Activated CD4-positive, alpha-beta memory T cell treated with anti-CD3 and anti-CD28 coated beads, Interleukin-2, amount 10 ng/mL, durations not matched to agents 7 days and 5 days (primary cell): ENCODE data around the gene TMEM175. TPM values are rescaled to one million over a fixed set of nuclear protein-coding genes. Genes with fewer than 3 reads are reported as not detected.

Experiments
- CTCF ChIA-PET: fragments of 350-600 bp; sonication (Branson Sonifier 250); formaldehyde crosslinking; loops from one replicate; lab custom pipeline; 2021; ENCODE audit warnings: antibody characterized with exemption, inconsistent platforms; lab: Charles Lee
- POLR2A ChIA-PET: fragments of 350-600 bp; sonication (Branson Sonifier 250); formaldehyde crosslinking; loops from one replicate; lab custom pipeline; 2021; ENCODE audit warnings: antibody characterized with exemption; lab: Charles Lee
- DNase-seq: peaks from one replicate; pipeline ENCODE4 v3.0.0-alpha.2; 2020
- H3K27ac Mint-ChIP-seq: one replicate; pipeline ENCODE4 v1.8.0; 2021; ENCODE audit warnings: mild to moderate bottlenecking, mixed read lengths
- H3K27me3 Mint-ChIP-seq: one replicate; pipeline ENCODE4 v1.8.0; 2021; ENCODE audit warnings: mixed read lengths
- H3K36me3 Mint-ChIP-seq: one replicate; pipeline ENCODE4 v1.8.0; 2021; ENCODE audit warnings: low read depth, mixed read lengths
- H3K4me1 Mint-ChIP-seq: one replicate; pipeline ENCODE4 v1.8.0; 2021; ENCODE audit warnings: mixed read lengths
- H3K4me3 Mint-ChIP-seq: one replicate; pipeline ENCODE4 v1.8.0; 2021; ENCODE audit warnings: mild to moderate bottlenecking, mixed read lengths
- H3K9me3 Mint-ChIP-seq: one replicate; pipeline ENCODE4 v1.8.0; 2021; ENCODE audit warnings: mixed read lengths
- total RNA-seq, 2 experiments: library from RNA; stranded (reverse); gene quantifications; one replicate each; pipeline ENCODE4 v1.2.3, GENCODE V29; 2021

The TMEM175 gene
- total RNA-seq, 2 experiments from 2014 or later = 24.1 to 28.8 TPM

GRCh38 chr4:955931-956381, 23.7 kb downstream of the TMEM175 start:
- CTCF ChIA-PET = no interaction called here
- no peak for DNase-seq
- no peaks in the 10 kb centered on the region for H3K27me3 Mint-ChIP-seq
- no peaks in the 10 kb centered on the region for H3K4me1 Mint-ChIP-seq
- POLR2A ChIA-PET = no interaction called here
- H3K9me3 Mint-ChIP-seq = no peaks in the 10 kb centered on the region
- H3K4me3 Mint-ChIP-seq = no peak overlapping the region
- H3K27ac Mint-ChIP-seq = no peak overlapping the region
- no peaks in the 10 kb centered on the region for H3K36me3 Mint-ChIP-seq

GRCh38 chr4:956531-957230, 24.4 kb downstream of the TMEM175 start:
- Mint-ChIP-seq H3K36me3 (no peaks in the 10 kb centered on the region), H3K4me3 (no peak overlapping the region), H3K9me3 (no peaks in the 10 kb centered on the region), H3K27me3 (no peaks in the 10 kb centered on the region), H3K4me1 (no peaks in the 10 kb centered on the region), H3K27ac (no peak overlapping the region)
- DNase-seq = no peak
- ChIA-PET CTCF (no interaction called here), POLR2A (no interaction called here)

- no peak overlapping the region for H3K27ac Mint-ChIP-seq
- no peaks in the 10 kb centered on the region for H3K9me3 Mint-ChIP-seq
- no peaks in the 10 kb centered on the region for H3K27me3 Mint-ChIP-seq
- POLR2A ChIA-PET = no interaction called here
- CTCF ChIA-PET = no interaction called here
- no peak overlapping the region for H3K4me3 Mint-ChIP-seq
- no peaks in the 10 kb centered on the region for H3K36me3 Mint-ChIP-seq
- no peaks in the 10 kb centered on the region for H3K4me1 Mint-ChIP-seq
- DNase-seq = no peak
Observed at GRCh38 chr4:957231-957580, 24.9 kb downstream of the TMEM175 start.

- H3K36me3 Mint-ChIP-seq = no peaks in the 10 kb centered on the region
- H3K27me3 Mint-ChIP-seq = no peaks in the 10 kb centered on the region
- no peaks in the 10 kb centered on the region for H3K4me1 Mint-ChIP-seq
- POLR2A ChIA-PET = no interaction called here
- CTCF ChIA-PET = no interaction called here
- no peaks in the 10 kb centered on the region for H3K9me3 Mint-ChIP-seq
- no peak for DNase-seq
- H3K4me3 Mint-ChIP-seq = no peak overlapping the region
- no peak overlapping the region for H3K27ac Mint-ChIP-seq
Observed at GRCh38 chr4:957581-958313, 25.5 kb downstream of the TMEM175 start.

- Mint-ChIP-seq H3K27ac (no peak overlapping the region), H3K36me3 (no peaks in the 10 kb centered on the region), H3K27me3 (no peaks in the 10 kb centered on the region), H3K4me3 (no peak overlapping the region), H3K9me3 (no peaks in the 10 kb centered on the region), H3K4me1 (no peaks in the 10 kb centered on the region)
- ChIA-PET CTCF (no interaction called here), POLR2A (no interaction called here)
- DNase-seq = no peak
Observed at GRCh38 chr4:958314-958665, 26.0 kb downstream of the TMEM175 start.

GRCh38 chr4:958696-959337, 26.6 kb downstream of the TMEM175 start:
- no peaks in the 10 kb centered on the region for H3K4me1 Mint-ChIP-seq
- no peaks in the 10 kb centered on the region for H3K9me3 Mint-ChIP-seq
- no peak for DNase-seq
- H3K4me3 Mint-ChIP-seq = no peak overlapping the region
- POLR2A ChIA-PET = no interaction called here
- no peaks in the 10 kb centered on the region for H3K27me3 Mint-ChIP-seq
- CTCF ChIA-PET = no interaction called here
- no peaks in the 10 kb centered on the region for H3K36me3 Mint-ChIP-seq
- H3K27ac Mint-ChIP-seq = no peak overlapping the region

- no peak overlapping the region for H3K4me3 Mint-ChIP-seq
- no peaks in the 10 kb centered on the region for H3K4me1 Mint-ChIP-seq
- POLR2A ChIA-PET = no interaction called here
- DNase-seq = no peak
- no peaks in the 10 kb centered on the region for H3K9me3 Mint-ChIP-seq
- CTCF ChIA-PET = no interaction called here
- H3K27me3 Mint-ChIP-seq = no peaks in the 10 kb centered on the region
- no peaks in the 10 kb centered on the region for H3K36me3 Mint-ChIP-seq
- H3K27ac Mint-ChIP-seq = no peak overlapping the region
Observed at GRCh38 chr4:959338-960139, 27.3 kb downstream of the TMEM175 start.

- Mint-ChIP-seq H3K9me3 (no peaks in the 10 kb centered on the region), H3K36me3 (no peaks in the 10 kb centered on the region), H3K4me1 (no peaks in the 10 kb centered on the region), H3K4me3 (no peak overlapping the region), H3K27ac (no peak overlapping the region), H3K27me3 (no peaks in the 10 kb centered on the region)
- CTCF ChIA-PET = no interaction called here
- no peak for DNase-seq
- POLR2A ChIA-PET = no interaction called here
Observed at GRCh38 chr4:960140-960635, 27.9 kb downstream of the TMEM175 start.

GRCh38 chr4:960636-961350, 28.5 kb downstream of the TMEM175 start:
- Mint-ChIP-seq H3K9me3 (no peaks in the 10 kb centered on the region), H3K4me1 (no peaks in the 10 kb centered on the region), H3K27ac (no peak overlapping the region), H3K4me3 (no peak overlapping the region), H3K36me3 (no peaks in the 10 kb centered on the region), H3K27me3 (no peaks in the 10 kb centered on the region)
- ChIA-PET POLR2A (no interaction called here), CTCF (no interaction called here)
- DNase-seq = no peak

GRCh38 chr4:961351-962230, 29.3 kb downstream of the TMEM175 start:
- no peaks in the 10 kb centered on the region for H3K36me3 Mint-ChIP-seq
- H3K4me1 Mint-ChIP-seq = no peaks in the 10 kb centered on the region
- no peaks in the 10 kb centered on the region for H3K9me3 Mint-ChIP-seq
- no peak overlapping the region for H3K4me3 Mint-ChIP-seq
- DNase-seq = no peak
- ChIA-PET CTCF (no interaction called here), POLR2A (interaction anchor here (1.0 kb wide), 1 partner anchor 22 kb away, joined by 3 read pairs; no protein-coding TSS in a partner anchor)
- no peaks in the 10 kb centered on the region for H3K27me3 Mint-ChIP-seq
- no peak overlapping the region for H3K27ac Mint-ChIP-seq

GRCh38 chr4:962231-963208, 30.3 kb downstream of the TMEM175 start:
- H3K36me3 Mint-ChIP-seq = no peaks in the 10 kb centered on the region
- no peaks in the 10 kb centered on the region for H3K9me3 Mint-ChIP-seq
- POLR2A ChIA-PET = interaction anchor here (1.0 to 1.3 kb wide), 4 partner anchors 11 to 32 kb away, joined by 3 to 4 read pairs (median 4); partner anchors contain the start of genes DGKQ, GAK and TMEM175
- DNase-seq = no peak
- H3K27me3 Mint-ChIP-seq = no peaks in the 10 kb centered on the region
- no peak overlapping the region for H3K27ac Mint-ChIP-seq
- H3K4me1 Mint-ChIP-seq = no peaks in the 10 kb centered on the region
- no peak overlapping the region for H3K4me3 Mint-ChIP-seq
- CTCF ChIA-PET = no interaction called here
